ENCODE results near the gene STOX1. TPM values are rescaled to one million over a fixed set of nuclear protein-coding genes. Genes with fewer than 3 reads are reported as not detected.
"Not testable (repeated sequence)": the region's sequence is repeated elsewhere in the genome, so short reads cannot be mapped to it uniquely, and the experiment has no call there.

Gene STOX1
- total RNA-seq, 4 donors from 2014 or later, result 11.4 to 38.0 (median 15.4) TPM

DNA sequence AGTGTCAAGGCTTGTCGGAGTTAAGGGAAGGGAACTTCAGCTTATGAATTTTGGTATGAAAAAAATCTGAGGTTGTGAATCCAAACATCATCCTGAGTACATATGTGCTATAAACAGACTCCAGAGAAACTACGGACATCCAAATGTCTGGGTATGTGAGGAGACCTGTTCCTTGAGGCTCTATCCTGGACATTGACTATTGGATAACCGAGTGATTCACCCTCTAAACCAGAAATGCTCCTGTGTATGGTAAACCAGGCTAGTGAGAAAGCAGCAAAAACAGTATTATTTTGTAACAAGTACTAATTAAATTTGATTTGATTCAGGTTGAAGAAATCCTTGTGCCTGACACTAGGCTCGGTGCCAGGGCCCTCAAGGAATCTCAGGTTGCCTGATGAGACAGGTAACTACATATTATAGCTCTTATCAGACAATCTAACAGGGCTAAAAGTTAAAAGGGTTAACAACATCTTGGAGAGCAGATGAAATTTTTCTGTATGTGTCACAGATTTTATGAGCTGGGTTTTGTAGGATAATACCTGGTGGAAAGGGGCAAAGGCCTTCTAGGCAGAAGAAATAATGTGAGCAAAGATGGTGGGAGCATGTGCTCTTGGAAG, 10.4 kb upstream of the STOX1 start:
- ATAC-seq, result no peak
- Histone ChIP-seq H3K4me3 (no peak overlapping the region), H3K27ac (no peak overlapping the region), H3K36me3 (no peaks in the 10 kb centered on the region), H3K27me3 (no peaks in the 10 kb centered on the region), H3K9me3 (no peaks in the 10 kb centered on the region), H3K4me1 (peaks cover 0 to 7% (median 0%) of the 10 kb centered on the region in 3 donors)
- 66 to 70% methylated on average over 3 to 4 of the region's 4 CpGs for WGBS, 2 donors (ENCODE audit: low coverage in 1 of 2)
- TF ChIP-seq, protein P1, sequence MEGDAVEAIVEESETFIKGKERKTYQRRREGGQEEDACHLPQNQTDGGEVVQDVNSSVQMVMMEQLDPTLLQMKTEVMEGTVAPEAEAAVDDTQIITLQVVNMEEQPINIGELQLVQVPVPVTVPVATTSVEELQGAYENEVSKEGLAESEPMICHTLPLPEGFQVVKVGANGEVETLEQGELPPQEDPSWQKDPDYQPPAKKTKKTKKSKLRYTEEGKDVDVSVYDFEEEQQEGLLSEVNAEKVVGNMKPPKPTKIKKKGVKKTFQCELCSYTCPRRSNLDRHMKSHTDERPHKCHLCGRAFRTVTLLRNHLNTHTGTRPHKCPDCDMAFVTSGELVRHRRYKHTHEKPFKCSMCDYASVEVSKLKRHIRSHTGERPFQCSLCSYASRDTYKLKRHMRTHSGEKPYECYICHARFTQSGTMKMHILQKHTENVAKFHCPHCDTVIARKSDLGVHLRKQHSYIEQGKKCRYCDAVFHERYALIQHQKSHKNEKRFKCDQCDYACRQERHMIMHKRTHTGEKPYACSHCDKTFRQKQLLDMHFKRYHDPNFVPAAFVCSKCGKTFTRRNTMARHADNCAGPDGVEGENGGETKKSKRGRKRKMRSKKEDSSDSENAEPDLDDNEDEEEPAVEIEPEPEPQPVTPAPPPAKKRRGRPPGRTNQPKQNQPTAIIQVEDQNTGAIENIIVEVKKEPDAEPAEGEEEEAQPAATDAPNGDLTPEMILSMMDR (IDR thresholded peaks at IDR 0.05), result no peak
- TF ChIP-seq EP300 (IDR thresholded peaks at IDR 0.05) (no peak), POLR2AphosphoS5 (IDR thresholded peaks at IDR 0.05) (no peak), POLR2A (IDR thresholded peaks at IDR 0.05) (no peak)

DNA sequence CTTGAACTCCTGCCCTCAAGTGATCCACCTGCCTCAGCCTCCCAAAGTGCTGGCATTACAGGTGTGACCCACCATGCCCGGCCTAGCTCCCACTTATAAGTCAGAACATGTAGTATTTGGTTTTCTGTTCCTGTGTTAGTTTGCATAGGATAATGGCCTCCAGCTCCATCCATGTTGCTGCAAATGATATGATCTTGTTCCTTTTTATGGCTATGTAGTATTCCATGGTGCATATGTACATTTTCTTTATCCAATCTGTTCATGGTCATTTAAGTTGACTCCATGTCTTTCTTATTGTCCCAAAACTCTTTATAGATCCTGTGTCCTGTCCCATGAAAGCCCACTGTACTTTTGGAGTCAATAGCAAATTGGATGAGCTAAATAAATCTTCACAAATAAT, 7.0 kb upstream of the STOX1 start:
- not testable (repeated sequence) for H3K36me3 ChIP-seq, H3K9me3 ChIP-seq, H3K27ac ChIP-seq, ATAC-seq, H3K4me3 ChIP-seq, H3K4me1 ChIP-seq, H3K27me3 ChIP-seq
- WGBS, 2 donors (ENCODE audit: low coverage in 1 of 2), result 89 to 100% methylated on average over 1 of the region's 1 CpG

DNA sequence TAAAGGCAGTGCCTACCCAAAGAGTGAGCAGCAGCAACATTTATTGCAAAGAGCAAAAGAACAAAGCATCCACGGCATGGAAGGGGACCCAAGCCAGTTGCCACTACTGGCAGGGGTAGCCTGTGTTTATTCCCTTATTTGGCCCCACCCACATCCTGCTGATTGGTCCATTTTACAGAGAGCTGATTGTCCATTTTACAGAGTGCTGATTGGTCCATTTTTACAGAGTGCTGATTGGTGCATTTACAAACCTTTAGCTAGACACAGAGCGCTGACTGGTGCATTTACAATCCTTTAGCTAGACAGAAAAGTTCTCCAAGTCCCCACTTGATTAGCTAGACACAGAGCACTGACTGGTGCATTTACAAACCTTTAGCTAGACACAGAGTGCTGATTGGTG, 4.7 kb upstream of the STOX1 start:
- WGBS, 2 donors (ENCODE audit: low coverage in 1 of 2), result 100% methylated on average over 1 of the region's 2 CpGs; no CpG with 5 or more reads in 1 of the 2 donors
- not testable (repeated sequence) for ATAC-seq, H3K27ac ChIP-seq, H3K36me3 ChIP-seq, H3K4me1 ChIP-seq, H3K4me3 ChIP-seq, H3K27me3 ChIP-seq, H3K9me3 ChIP-seq

DNA sequence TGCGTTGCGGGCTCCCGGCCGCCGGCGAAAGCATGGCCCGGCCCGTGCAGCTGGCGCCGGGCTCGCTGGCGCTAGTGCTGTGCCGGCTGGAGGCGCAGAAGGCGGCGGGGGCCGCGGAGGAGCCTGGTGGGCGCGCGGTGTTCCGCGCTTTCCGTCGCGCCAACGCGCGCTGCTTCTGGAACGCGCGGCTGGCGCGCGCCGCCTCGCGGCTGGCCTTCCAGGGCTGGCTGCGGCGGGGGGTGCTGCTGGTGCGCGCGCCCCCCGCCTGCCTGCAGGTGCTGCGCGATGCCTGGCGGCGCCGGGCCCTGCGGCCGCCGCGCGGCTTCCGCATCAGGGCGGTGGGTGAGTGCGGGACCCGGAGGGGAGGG, 245 bp downstream of the STOX1 start:
- Histone ChIP-seq H3K27ac (peak overlapping the region in 3 of 4 donors; percentile 75 to 80 (median 77)), H3K4me3 (peak overlapping the region; percentile 64 to 73), H3K4me1 (peaks cover 0 to 16% (median 3%) of the 10 kb centered on the region in 3 donors)
- not testable (repeated sequence) for H3K9me3 ChIP-seq, H3K36me3 ChIP-seq, H3K27me3 ChIP-seq
- peak; percentile 64 for ATAC-seq
- WGBS, 2 donors (ENCODE audit: low coverage in 1 of 2), result no CpG with 5 or more reads among the region's 58 CpGs

GRCh38 chr10:68828083-68828601, 811 bp downstream of the STOX1 start:
- Histone ChIP-seq H3K27ac (peak overlapping the region in 3 of 4 donors; percentile 49 to 51 (median 50)), H3K4me1 (peaks cover 0 to 16% (median 3%) of the 10 kb centered on the region in 3 donors), H3K4me3 (peak overlapping the region; percentile 42 to 59)
- H3K36me3 ChIP-seq, H3K9me3 ChIP-seq, H3K27me3 ChIP-seq: not testable (repeated sequence)
- WGBS, 2 donors (ENCODE audit: low coverage in 1 of 2), result no CpG with 5 or more reads among the region's 59 CpGs
- peak; percentile 69 for ATAC-seq

DNA sequence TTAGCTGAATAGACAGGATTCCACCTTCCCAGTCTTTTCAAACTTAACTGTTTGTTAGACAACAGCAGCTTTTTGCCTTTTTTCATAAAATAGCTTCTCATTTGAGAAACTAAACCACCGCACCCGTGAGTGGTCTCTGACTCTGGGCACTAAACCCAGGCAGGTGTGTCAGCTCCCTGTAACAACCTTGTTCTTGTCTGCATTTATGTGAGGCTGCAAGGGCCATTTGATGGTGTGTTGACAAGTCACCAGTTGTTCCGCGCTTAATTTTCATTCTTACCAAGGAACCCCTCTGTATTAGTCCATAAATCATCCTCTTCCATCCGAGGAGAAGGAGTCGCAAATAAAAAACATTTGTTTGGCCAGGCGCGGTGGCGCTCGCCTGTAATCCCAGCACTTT, 1.5 kb downstream of the STOX1 start:
- Histone ChIP-seq H3K27ac (peak overlapping the region in 1 of 4 donors; percentile 49), H3K9me3 (no peaks in the 10 kb centered on the region), H3K4me3 (peak overlapping the region in 1 of 2 donors; percentile 59), H3K4me1 (peaks cover 0 to 16% (median 3%) of the 10 kb centered on the region in 3 donors), H3K27me3 (no peaks in the 10 kb centered on the region), H3K36me3 (no peaks in the 10 kb centered on the region)
- no peak for ATAC-seq
- TF ChIP-seq EP300 (IDR thresholded peaks at IDR 0.05) (no peak), POLR2AphosphoS5 (IDR thresholded peaks at IDR 0.05) (no peak), POLR2A (IDR thresholded peaks at IDR 0.05) (no peak)
- TF ChIP-seq, protein P1 (IDR thresholded peaks at IDR 0.05), result no peak
- WGBS, 2 donors (ENCODE audit: low coverage in 1 of 2), result 67 to 80% methylated on average over 2 of the region's 10 CpGs

DNA sequence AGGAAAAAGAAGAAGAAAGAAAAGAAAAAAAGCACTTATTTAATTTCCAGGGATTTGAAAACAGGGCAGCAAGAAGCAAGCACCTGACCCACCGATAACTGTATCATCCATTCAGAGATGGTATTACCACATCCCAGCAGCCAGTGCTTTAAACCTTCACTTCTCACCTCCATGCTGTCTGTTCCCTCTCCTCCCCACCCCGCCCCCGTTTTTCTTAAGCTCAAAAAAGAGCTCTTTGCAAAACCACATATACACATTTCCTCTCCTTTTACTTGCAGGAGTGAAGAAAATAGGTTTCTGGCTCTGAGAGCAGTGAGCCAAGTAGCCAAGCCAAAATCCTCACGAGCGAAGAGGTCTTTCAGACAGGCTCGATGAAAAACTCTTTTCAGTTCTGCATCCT, 2.2 kb downstream of the STOX1 start:
- no peaks in the 10 kb centered on the region for H3K36me3 ChIP-seq
- H3K4me3 ChIP-seq, result no peak overlapping the region
- H3K27me3 ChIP-seq, result no peaks in the 10 kb centered on the region
- H3K4me1 ChIP-seq, result peaks cover 0 to 16% (median 3%) of the 10 kb centered on the region in 3 donors
- TF ChIP-seq, protein P1 (IDR thresholded peaks at IDR 0.05), result no peak
- TF ChIP-seq EP300 (IDR thresholded peaks at IDR 0.05), result no peak
- TF ChIP-seq POLR2AphosphoS5 (IDR thresholded peaks at IDR 0.05), result no peak
- no peak for TF ChIP-seq POLR2A (IDR thresholded peaks at IDR 0.05)
- no peak overlapping the region for H3K27ac ChIP-seq
- H3K9me3 ChIP-seq, result no peaks in the 10 kb centered on the region
- ATAC-seq, result no peak
- 63 to 65% methylated on average over 4 to 6 of the region's 6 CpGs for WGBS, 2 donors (ENCODE audit: low coverage in 1 of 2)

All from gastroesophageal sphincter (tissue), 4 donors.